ENCODE data around the gene TBC1D2.

The TBC1D2 gene

DNA sequence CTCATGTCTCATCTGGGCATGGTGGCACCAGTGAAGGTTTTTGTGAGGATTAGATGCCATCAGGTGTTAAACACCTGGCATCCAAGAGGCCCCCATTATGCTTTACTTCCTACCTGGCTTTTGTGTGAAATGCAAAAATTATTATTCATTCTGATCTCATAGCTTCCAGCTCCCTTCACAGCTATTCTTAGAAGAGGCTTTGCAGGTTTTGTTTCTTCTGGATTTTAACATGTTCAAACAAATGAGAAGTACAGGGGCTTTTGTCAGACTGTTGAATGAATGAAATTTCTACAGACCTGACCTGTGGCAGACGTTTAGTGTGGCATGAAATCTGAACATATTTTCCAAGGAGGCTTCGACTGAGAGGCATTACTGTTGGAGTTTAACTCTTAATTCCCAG, 48.7 kb downstream of the TBC1D2 start:
- no peak overlapping the region for H3K4me3 ChIP-seq (replicated peaks; ENCODE audit: low read depth, low read length)
- no peak for DNase-seq (ENCODE audit: low read depth)
- TF ChIP-seq, protein P1, sequence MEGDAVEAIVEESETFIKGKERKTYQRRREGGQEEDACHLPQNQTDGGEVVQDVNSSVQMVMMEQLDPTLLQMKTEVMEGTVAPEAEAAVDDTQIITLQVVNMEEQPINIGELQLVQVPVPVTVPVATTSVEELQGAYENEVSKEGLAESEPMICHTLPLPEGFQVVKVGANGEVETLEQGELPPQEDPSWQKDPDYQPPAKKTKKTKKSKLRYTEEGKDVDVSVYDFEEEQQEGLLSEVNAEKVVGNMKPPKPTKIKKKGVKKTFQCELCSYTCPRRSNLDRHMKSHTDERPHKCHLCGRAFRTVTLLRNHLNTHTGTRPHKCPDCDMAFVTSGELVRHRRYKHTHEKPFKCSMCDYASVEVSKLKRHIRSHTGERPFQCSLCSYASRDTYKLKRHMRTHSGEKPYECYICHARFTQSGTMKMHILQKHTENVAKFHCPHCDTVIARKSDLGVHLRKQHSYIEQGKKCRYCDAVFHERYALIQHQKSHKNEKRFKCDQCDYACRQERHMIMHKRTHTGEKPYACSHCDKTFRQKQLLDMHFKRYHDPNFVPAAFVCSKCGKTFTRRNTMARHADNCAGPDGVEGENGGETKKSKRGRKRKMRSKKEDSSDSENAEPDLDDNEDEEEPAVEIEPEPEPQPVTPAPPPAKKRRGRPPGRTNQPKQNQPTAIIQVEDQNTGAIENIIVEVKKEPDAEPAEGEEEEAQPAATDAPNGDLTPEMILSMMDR (IDR thresholded peaks at IDR 0.05; ENCODE audit: low read length, missing control alignments) = no peak

DNA sequence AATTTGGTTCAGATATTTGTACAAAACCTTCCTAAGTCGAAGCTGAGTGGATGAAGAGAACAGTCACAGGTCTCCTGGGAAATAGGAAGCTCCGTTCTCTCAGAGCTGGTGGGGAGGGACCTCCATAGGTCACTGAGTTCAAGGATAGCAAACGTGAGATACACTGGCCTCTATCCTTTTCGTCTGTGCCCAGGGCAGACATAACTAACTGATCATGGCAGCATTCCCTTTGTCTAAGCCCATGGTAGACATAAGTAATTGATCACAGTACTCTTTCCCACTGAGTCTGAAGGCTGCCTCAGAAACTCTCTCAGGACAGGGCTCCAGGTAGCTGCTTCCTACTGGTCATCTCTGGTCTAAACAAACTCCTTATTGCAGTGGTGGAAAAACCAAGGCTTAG, 50.8 kb downstream of the TBC1D2 start:
- no peak overlapping the region for H3K4me3 ChIP-seq (replicated peaks; ENCODE audit: low read depth, low read length)
- TF ChIP-seq, protein P1 (IDR thresholded peaks at IDR 0.05; ENCODE audit: low read length, missing control alignments) = no peak
- no peak for DNase-seq (ENCODE audit: low read depth)

DNA sequence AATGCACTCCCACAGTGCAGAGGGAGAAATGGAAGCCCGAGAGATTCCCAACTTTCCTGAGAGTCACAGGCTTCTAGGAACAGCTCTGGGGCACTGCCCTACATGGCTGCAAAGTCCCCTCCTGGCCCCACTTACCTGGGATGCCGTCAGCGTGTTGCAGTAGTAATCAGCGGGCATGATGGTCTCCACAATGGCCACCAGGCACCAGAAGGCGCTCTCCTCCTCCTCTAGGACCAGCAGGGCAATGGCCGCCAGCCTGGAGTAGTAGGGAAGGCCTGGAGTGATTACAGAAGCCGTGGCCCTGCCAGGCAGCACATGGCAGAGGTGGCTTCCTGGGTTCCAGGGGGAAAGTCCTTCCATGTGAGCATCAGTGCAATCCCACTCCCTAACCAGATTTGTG, 52.3 kb downstream of the TBC1D2 start:
- no peak for DNase-seq (ENCODE audit: low read depth)
- TF ChIP-seq, protein P1 (IDR thresholded peaks at IDR 0.05; ENCODE audit: low read length, missing control alignments) = no peak
- no peak overlapping the region for H3K4me3 ChIP-seq (replicated peaks; ENCODE audit: low read depth, low read length)

DNA sequence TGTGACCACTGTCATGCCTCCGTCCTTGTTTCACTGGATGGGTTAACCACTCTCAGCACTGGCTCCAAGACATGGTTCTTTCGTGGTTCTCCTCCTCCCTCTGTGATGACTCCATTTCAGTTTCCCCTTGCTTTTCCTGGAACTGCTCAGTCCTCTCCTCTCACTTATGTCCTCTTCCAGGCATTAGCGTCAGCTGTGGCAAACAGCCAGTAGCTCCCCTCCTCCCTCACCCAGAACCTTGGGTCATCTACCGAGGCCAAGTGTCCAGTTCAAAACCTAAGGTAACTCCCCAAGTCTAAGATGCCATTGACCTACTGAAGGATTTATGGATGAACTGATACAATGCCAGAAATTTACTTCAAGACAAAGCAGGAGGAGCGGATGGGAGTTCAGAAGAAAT, 53.2 kb downstream of the TBC1D2 start:
- DNase-seq (ENCODE audit: low read depth) = no peak
- TF ChIP-seq, protein P1 (IDR thresholded peaks at IDR 0.05; ENCODE audit: low read length, missing control alignments) = no peak
- H3K4me3 ChIP-seq (replicated peaks; ENCODE audit: low read depth, low read length) = no peak overlapping the region

DNA sequence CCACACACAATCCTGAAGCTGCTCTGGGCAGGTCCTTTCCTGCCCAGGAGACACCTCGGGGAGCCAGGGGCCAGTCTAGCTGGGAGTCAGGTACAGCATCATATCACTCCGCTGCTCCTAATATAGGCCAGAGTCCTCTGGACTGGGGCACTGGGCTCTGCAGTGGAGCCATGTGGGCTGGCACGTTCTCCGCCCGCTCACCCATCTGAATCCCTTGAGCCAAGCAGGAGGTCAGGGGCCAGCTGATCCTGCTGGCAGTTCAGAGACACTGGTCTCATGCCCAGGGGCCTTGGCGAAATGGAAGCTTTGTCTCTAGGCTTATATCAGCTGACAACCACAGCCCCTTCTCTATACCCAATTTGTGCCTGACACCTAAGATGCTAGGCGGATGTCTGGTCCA, 53.7 kb downstream of the TBC1D2 start:
- DNase-seq (ENCODE audit: low read depth) = no peak
- TF ChIP-seq, protein P1 (IDR thresholded peaks at IDR 0.05; ENCODE audit: low read length, missing control alignments) = no peak
- no peak overlapping the region for H3K4me3 ChIP-seq (replicated peaks; ENCODE audit: low read depth, low read length)

DNA sequence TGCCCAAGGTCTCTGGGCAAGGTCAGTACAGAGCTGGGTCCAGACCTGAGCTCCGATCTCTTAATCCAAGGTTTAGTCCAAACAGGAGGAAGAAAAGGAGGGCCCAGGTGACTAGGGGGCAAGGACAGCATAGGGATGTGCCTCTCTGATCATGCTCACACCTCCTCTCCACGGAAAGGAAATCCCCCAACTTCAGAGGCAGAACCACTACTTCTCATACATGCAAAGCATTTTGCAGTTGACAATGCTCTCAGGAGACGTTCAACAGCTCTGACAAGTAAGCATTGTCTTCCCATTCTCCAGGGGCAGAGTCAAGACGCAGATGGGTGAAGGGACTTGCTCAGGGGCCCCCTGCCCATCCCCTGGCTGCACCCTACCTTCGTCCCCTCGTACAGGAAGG, 54.3 kb downstream of the TBC1D2 start:
- no peak for DNase-seq (ENCODE audit: low read depth)
- TF ChIP-seq, protein P1 (IDR thresholded peaks at IDR 0.05; ENCODE audit: low read length, missing control alignments) = no peak
- H3K4me3 ChIP-seq (replicated peaks; ENCODE audit: low read depth, low read length) = no peak overlapping the region

DNA sequence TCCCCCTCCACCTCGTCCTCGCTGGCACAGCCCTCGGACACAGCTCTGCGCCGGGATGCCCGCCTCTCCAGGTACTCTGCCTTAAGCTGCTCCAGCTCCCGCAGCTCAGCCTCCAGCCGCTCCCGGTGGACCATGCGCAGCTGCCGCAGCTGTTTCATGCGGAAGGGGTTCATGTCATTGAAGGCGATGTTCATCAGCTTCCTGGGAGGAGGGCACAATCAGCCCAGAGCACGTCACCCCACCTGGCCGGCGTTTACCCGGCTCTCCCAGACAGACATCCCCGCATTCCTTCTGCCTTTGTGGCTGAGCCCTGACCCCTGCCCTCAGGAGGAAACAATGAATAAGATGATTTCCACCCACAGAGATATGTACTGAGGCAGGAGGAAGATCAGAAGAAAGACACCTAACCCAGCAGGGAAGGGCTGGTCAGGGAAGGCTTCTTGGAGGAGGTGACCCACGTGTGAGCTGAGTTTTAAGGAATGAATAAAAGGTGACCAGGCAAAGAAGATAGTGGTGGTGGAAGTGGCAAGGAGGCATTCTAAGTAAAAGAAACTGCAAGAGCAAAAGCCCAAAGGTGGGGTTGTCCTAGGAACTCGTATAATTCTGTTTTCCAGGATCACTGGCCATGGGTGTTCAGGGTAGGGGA, 55.9 kb downstream of the TBC1D2 start:
- TF ChIP-seq, protein P1 (IDR thresholded peaks at IDR 0.05; ENCODE audit: low read length, missing control alignments) = no peak
- DNase-seq (ENCODE audit: low read depth) = no peak
- H3K4me3 ChIP-seq (replicated peaks; ENCODE audit: low read depth, low read length) = no peak overlapping the region

Data from fibroblast of pulmonary artery (primary cell).